ENCODE measurements around the gene SETDB1. TPM values are rescaled to one million over a fixed set of nuclear protein-coding genes. Genes with fewer than 3 reads are reported as not detected.

The SETDB1 gene
- total and polyA plus RNA-seq, 2 of the 13 experiments (the other 11 are each of a cell fraction or from before 2014, with no cell fraction given): 33.1 to 34.6 TPM

GRCh38 chr1:150979092-150980056, 53.2 kb downstream of the SETDB1 start (continued):
- TF ChIP-seq MAFK (conservative IDR thresholded peaks at IDR 0.05 in 1 of 2, IDR thresholded peaks at IDR 0.05 in 1 of 2; ENCODE audit: low read length in 2 of 2) (no peak), ZNF614 (CRISPR knock-in tag; IDR thresholded peaks at IDR 0.05; ENCODE audit: borderline replicate concordance) (peak; percentile 81), ZBED4 (CRISPR knock-in tag; IDR thresholded peaks at IDR 0.05; ENCODE audit: borderline replicate concordance) (no peak), HHEX (CRISPR knock-in tag; IDR thresholded peaks at IDR 0.05) (no peak), PAXIP1 (CRISPR knock-in tag; conservative IDR thresholded peaks at IDR 0.05) (0 out of 2 replicates have a peak, but pooled peaks have one; percentile 37), BCL6 (CRISPR knock-in tag; IDR thresholded peaks at IDR 0.05) (peak; percentile 20), ZNF549 (CRISPR knock-in tag; IDR thresholded peaks at IDR 0.05) (no peak), ZBTB49 (CRISPR knock-in tag; IDR thresholded peaks at IDR 0.05; ENCODE audit: borderline replicate concordance) (no peak), ZNF468 (CRISPR knock-in tag; IDR thresholded peaks at IDR 0.05) (no peak), ZNF274 (CRISPR knock-in tag; IDR thresholded peaks at IDR 0.05) (no peak), ELF4 (CRISPR knock-in tag; IDR thresholded peaks at IDR 0.05; ENCODE audit: borderline replicate concordance) (no peak; the same call in 1 of the 2 replicates), ZNF597 (CRISPR knock-in tag; IDR thresholded peaks at IDR 0.05) (no peak), HNF1B (CRISPR knock-in tag; IDR thresholded peaks at IDR 0.05) (peak; percentile 48; the same call in 1 of the 2 replicates), RARA (CRISPR knock-in tag; IDR thresholded peaks at IDR 0.05) (0 out of 2 replicates have a peak, but pooled peaks have one; percentile 11), ZKSCAN1 (IDR thresholded peaks at IDR 0.05; ENCODE audit: low read length) (no peak)
